Progenitor cell of endocrine pancreas (in vitro differentiated cells): Measurements from ENCODE around the gene ZDHHC14. TPM values are rescaled to one million over a fixed set of nuclear protein-coding genes. Genes with fewer than 3 reads are reported as not detected.

Source experiments
- DNase-seq: peaks from one replicate; pipeline ENCODE4 v3.0.0; 2021; ENCODE audit warnings: low spot score; ENCODE audit not compliant: unreplicated experiment
- H3K27ac Mint-ChIP-seq: 2 replicates; pipeline ENCODE4 v1.8.0; 2021; ENCODE audit warnings: mild to moderate bottlenecking, moderate library complexity, mixed read lengths
- H3K27me3 Mint-ChIP-seq: 2 replicates; pipeline ENCODE4 v1.8.0; 2021; ENCODE audit warnings: mixed read lengths
- H3K36me3 Mint-ChIP-seq: 2 replicates; pipeline ENCODE4 v1.8.0; 2022; ENCODE audit warnings: mixed read lengths; ENCODE audit not compliant: insufficient read depth
- H3K4me1 Mint-ChIP-seq: 2 replicates; pipeline ENCODE4 v1.8.0; 2021; ENCODE audit warnings: low read depth, mixed read lengths
- H3K4me3 Mint-ChIP-seq: 2 replicates; pipeline ENCODE4 v1.8.0; 2021; ENCODE audit warnings: low read depth, mild to moderate bottlenecking, moderate library complexity, mixed read lengths
- H3K9me3 Mint-ChIP-seq: 2 replicates; pipeline ENCODE4 v1.8.0; 2021; ENCODE audit warnings: low read depth, mixed read lengths
- total RNA-seq: library from RNA; stranded (reverse); gene quantifications from 2 replicates; pipeline ENCODE4 v1.2.1, GENCODE V29; 2021
- TF ChIP-seq, protein P1 (sequence below): fragments of 200-600 bp; sonication (generic); IDR thresholded peaks from one replicate; pipeline ENCODE4 v1.5.0; 2021; ENCODE audit warnings: antibody characterized with exemption, mild to moderate bottlenecking; ENCODE audit not compliant: unreplicated experiment

ZDHHC14 gene
- total RNA-seq, 1 donor from 2014 or later: 9.0 TPM

DNA sequence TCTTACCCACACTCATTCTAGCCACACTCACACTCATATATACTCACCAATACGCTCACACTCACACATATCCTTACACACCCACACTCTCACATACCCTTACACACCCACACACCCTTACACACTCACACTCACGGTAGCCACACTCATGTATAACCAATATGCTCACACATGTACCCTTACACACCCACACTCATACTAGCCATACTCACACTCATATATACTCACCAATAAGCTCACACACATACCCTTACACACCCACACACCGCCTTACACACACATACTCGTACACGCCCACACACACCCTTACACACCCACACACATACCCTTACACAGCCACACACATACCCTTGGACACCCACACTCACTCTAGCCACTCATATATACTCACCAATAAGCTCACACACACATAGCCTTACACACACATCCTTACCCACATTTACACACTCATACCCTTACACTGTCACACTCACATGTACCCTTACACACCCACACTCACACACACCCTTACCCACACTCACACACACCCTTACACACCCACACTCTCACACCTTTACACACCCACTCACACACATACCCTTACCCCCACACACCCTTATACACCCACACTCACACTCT, 249.6 kb downstream of the ZDHHC14 start:
- Mint-ChIP-seq H3K36me3 (no peaks in the 10 kb centered on the region), H3K4me3 (no peak overlapping the region), H3K27ac (no peak overlapping the region), H3K27me3 (peaks cover 5% of the 10 kb centered on the region), H3K9me3 (no peaks in the 10 kb centered on the region), H3K4me1 (peaks cover 3% of the 10 kb centered on the region)
- TF ChIP-seq, protein P1, sequence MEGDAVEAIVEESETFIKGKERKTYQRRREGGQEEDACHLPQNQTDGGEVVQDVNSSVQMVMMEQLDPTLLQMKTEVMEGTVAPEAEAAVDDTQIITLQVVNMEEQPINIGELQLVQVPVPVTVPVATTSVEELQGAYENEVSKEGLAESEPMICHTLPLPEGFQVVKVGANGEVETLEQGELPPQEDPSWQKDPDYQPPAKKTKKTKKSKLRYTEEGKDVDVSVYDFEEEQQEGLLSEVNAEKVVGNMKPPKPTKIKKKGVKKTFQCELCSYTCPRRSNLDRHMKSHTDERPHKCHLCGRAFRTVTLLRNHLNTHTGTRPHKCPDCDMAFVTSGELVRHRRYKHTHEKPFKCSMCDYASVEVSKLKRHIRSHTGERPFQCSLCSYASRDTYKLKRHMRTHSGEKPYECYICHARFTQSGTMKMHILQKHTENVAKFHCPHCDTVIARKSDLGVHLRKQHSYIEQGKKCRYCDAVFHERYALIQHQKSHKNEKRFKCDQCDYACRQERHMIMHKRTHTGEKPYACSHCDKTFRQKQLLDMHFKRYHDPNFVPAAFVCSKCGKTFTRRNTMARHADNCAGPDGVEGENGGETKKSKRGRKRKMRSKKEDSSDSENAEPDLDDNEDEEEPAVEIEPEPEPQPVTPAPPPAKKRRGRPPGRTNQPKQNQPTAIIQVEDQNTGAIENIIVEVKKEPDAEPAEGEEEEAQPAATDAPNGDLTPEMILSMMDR: no peak
- DNase-seq: no peak

DNA sequence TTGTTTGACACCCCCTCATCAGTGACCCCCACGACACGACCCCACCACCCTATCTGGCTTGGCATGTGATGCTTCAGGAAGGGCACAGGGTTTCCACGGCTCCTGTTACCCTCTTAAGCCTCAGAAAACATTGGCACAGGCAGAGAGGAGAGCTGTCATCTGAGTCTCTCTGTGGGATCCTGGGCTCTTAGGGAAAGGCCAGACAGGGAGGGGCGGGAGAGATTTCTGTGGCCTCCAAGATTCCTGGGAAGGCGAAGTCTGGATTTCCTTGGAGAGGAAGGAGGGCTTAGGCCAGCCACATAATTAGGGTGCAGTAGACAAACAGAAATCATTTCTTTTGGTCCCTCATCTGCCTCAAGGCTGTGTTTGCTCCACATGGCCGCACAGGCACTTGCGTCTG, 250.4 kb downstream of the ZDHHC14 start:
- no peak for DNase-seq
- Mint-ChIP-seq H3K27me3 (no peaks in the 10 kb centered on the region), H3K36me3 (no peaks in the 10 kb centered on the region), H3K27ac (no peak overlapping the region), H3K9me3 (no peaks in the 10 kb centered on the region), H3K4me3 (no peak overlapping the region), H3K4me1 (peaks cover 3% of the 10 kb centered on the region)
- TF ChIP-seq, protein P1: no peak

- Mint-ChIP-seq H3K27ac (no peak overlapping the region), H3K4me3 (no peak overlapping the region), H3K9me3 (no peaks in the 10 kb centered on the region), H3K36me3 (no peaks in the 10 kb centered on the region), H3K4me1 (peaks cover 3% of the 10 kb centered on the region), H3K27me3 (no peaks in the 10 kb centered on the region)
- TF ChIP-seq, protein P1: no peak
- no peak for DNase-seq
Observed at GRCh38 chr6:157631838-157632614, 251.0 kb downstream of the ZDHHC14 start.

DNA sequence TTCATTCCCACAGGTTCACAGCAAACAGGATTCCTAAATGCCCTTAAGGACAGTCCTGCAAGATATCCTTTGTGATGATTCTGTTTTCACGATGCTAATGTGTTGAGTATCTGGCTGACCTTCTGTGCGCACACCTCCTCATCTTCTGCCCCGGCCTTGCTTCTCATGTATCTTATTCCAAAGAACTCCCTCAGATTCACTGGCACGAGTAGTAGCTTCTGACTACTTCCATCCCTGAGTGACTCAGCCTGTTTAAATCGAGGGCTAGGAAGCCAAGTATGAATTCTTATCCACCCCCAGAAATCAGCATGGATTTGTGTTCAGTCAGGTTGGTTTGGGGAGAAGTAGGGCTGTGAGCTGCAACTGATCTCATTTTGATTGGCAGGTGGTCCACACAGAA, 251.8 kb downstream of the ZDHHC14 start:
- DNase-seq: no peak
- H3K27ac Mint-ChIP-seq: no peak overlapping the region
- H3K4me3 Mint-ChIP-seq: no peak overlapping the region
- H3K9me3 Mint-ChIP-seq: no peaks in the 10 kb centered on the region
- TF ChIP-seq, protein P1: no peak
- H3K36me3 Mint-ChIP-seq: no peaks in the 10 kb centered on the region
- H3K27me3 Mint-ChIP-seq: no peaks in the 10 kb centered on the region
- H3K4me1 Mint-ChIP-seq: peaks cover 3% of the 10 kb centered on the region

- no peaks in the 10 kb centered on the region for H3K36me3 Mint-ChIP-seq
Observed at GRCh38 chr6:157634546-157634945, 253.6 kb downstream of the ZDHHC14 start.

More at GRCh38 chr6:157634546-157634945, 253.6 kb downstream of the ZDHHC14 start:
- Mint-ChIP-seq H3K27ac (no peak overlapping the region), H3K4me1 (peaks cover 2% of the 10 kb centered on the region), H3K9me3 (no peaks in the 10 kb centered on the region), H3K4me3 (no peak overlapping the region), H3K27me3 (no peaks in the 10 kb centered on the region)
- TF ChIP-seq, protein P1: no peak
- DNase-seq: no peak
